ENCODE measurements around the gene RHEX. TPM values are rescaled to one million over a fixed set of nuclear protein-coding genes. Genes with fewer than 3 reads are reported as not detected.

Gene RHEX
- polyA plus RNA-seq, 1 donor: 0.45 TPM

GRCh38 chr1:206074839-206075238 is 21.9 kb downstream of the RHEX start:
- Histone ChIP-seq H3K9me3 (ENCODE audit: control insufficient read depth, low read depth, low read length) (no peaks in the 10 kb centered on the region), H3K36me3 (ENCODE audit: control insufficient read depth, insufficient read depth, low read length) (no peaks in the 10 kb centered on the region), H3K27me3 (ENCODE audit: control insufficient read depth, insufficient read depth, low read length) (no peaks in the 10 kb centered on the region), H3K27ac (ENCODE audit: low read length) (no peak overlapping the region), H3K4me1 (ENCODE audit: control insufficient read depth, insufficient read depth, low read length) (no peaks in the 10 kb centered on the region), H3K4me3 (ENCODE audit: low read length) (no peak overlapping the region)
- WGBS (ENCODE audit: insufficient coverage, low lambda C conversion rate): no CpG with 5 or more reads among the region's 3 CpGs
- DNase-seq: no peak

GRCh38 chr1:206075786-206076755 is 23.1 kb downstream of the RHEX start:
- no CpG with 5 or more reads among the region's 11 CpGs for WGBS (ENCODE audit: insufficient coverage, low lambda C conversion rate)
- Histone ChIP-seq H3K4me1 (ENCODE audit: control insufficient read depth, insufficient read depth, low read length) (no peaks in the 10 kb centered on the region), H3K9me3 (ENCODE audit: control insufficient read depth, low read depth, low read length) (no peaks in the 10 kb centered on the region), H3K27ac (ENCODE audit: low read length) (no peak overlapping the region), H3K27me3 (ENCODE audit: control insufficient read depth, insufficient read depth, low read length) (no peaks in the 10 kb centered on the region), H3K4me3 (ENCODE audit: low read length) (no peak overlapping the region), H3K36me3 (ENCODE audit: control insufficient read depth, insufficient read depth, low read length) (no peaks in the 10 kb centered on the region)
- DNase-seq: no peak

GRCh38 chr1:206079135-206079534 is 26.2 kb downstream of the RHEX start:
- no CpG with 5 or more reads among the region's 1 CpG for WGBS (ENCODE audit: insufficient coverage, low lambda C conversion rate)
- no peak overlapping the region for H3K27ac ChIP-seq (ENCODE audit: low read length)
- no peaks in the 10 kb centered on the region for H3K27me3 ChIP-seq (ENCODE audit: control insufficient read depth, insufficient read depth, low read length)
- H3K9me3 ChIP-seq (ENCODE audit: control insufficient read depth, low read depth, low read length): no peaks in the 10 kb centered on the region
- no peaks in the 10 kb centered on the region for H3K4me1 ChIP-seq (ENCODE audit: control insufficient read depth, insufficient read depth, low read length)
- no peaks in the 10 kb centered on the region for H3K36me3 ChIP-seq (ENCODE audit: control insufficient read depth, insufficient read depth, low read length)
- peak in 1 of 2 donors; percentile 38 for DNase-seq
- H3K4me3 ChIP-seq (ENCODE audit: low read length): no peak overlapping the region

GRCh38 chr1:206080026-206080820 is 27.2 kb downstream of the RHEX start:
- WGBS (ENCODE audit: insufficient coverage, low lambda C conversion rate): no CpG with 5 or more reads among the region's 8 CpGs
- Histone ChIP-seq H3K4me1 (ENCODE audit: control insufficient read depth, insufficient read depth, low read length) (no peaks in the 10 kb centered on the region), H3K27ac (ENCODE audit: low read length) (no peak overlapping the region), H3K36me3 (ENCODE audit: control insufficient read depth, insufficient read depth, low read length) (no peaks in the 10 kb centered on the region), H3K4me3 (ENCODE audit: low read length) (no peak overlapping the region), H3K27me3 (ENCODE audit: control insufficient read depth, insufficient read depth, low read length) (no peaks in the 10 kb centered on the region), H3K9me3 (ENCODE audit: control insufficient read depth, low read depth, low read length) (no peaks in the 10 kb centered on the region)
- DNase-seq: no peak

DNA sequence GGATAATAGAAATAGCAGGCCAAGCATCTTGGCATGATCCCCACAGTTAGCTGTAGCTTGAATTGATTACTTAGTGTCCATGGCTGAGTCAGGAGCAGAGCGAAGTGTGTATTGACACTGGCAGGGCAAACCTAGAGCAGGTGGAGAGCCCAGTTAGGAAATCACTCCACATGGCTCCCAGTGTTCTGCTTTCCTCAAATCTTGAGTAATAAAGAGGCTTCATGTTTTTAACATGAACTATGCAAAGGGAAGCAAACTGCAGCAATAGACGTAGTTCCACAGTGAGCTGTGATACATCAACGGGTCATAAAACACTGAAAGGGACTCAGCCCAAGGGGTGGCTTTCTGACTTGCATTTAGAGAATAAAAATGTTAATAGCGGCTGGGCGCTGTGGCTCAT is 28.9 kb downstream of the RHEX start:
- Histone ChIP-seq H3K27ac (ENCODE audit: low read length) (no peak overlapping the region), H3K9me3 (ENCODE audit: control insufficient read depth, low read depth, low read length) (no peaks in the 10 kb centered on the region), H3K36me3 (ENCODE audit: control insufficient read depth, insufficient read depth, low read length) (no peaks in the 10 kb centered on the region), H3K4me3 (ENCODE audit: low read length) (no peak overlapping the region), H3K4me1 (ENCODE audit: control insufficient read depth, insufficient read depth, low read length) (no peaks in the 10 kb centered on the region), H3K27me3 (ENCODE audit: control insufficient read depth, insufficient read depth, low read length) (no peaks in the 10 kb centered on the region)
- 80% methylated on average over 2 of the region's 5 CpGs for WGBS (ENCODE audit: insufficient coverage, low lambda C conversion rate)
- DNase-seq: no peak

DNA sequence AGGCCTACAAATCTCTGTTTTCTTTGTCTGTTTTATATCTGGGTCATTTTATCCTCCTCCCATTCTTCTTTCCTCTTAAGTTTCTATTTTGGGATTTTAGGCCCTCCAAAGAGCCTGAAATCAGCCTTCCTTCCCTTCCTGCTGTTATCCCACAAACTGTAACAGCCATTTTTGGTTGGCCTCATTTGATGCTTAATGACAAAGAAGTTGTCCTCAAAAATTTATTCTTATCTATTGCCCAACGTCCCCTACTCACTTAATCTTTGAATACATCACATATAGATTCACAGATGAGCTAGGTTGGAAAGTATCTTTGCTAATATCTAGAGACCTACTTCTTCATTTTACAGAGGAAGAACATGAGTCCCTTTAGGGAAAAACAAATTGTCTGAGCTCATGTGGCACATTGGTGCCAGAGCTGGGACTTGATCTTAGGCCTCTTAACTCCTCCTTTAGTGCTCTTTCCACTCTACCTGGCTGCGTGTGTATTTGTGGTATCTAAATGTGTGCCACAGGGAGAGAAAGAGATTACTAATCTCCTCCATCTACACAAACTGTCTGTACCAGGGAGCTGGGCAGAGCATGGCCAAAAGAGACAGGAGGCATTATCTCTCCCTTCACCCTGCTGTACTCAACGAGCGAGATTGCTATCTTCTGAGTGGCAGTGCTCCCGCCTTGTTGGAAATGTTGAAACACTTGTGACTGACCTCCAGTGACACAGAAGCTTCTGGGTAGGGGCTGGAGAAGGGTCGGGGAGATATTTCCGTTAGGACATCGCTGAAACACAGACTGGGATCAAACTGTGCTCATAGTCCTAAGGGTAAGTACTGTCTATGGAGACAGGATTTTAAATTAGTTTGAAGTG is 30.1 kb downstream of the RHEX start:
- WGBS (ENCODE audit: insufficient coverage, low lambda C conversion rate): no CpG with 5 or more reads among the region's 8 CpGs

GRCh38 chr1:206083750-206084149 is 30.8 kb downstream of the RHEX start:
- Histone ChIP-seq H3K36me3 (ENCODE audit: control insufficient read depth, insufficient read depth, low read length) (no peaks in the 10 kb centered on the region), H3K27me3 (ENCODE audit: control insufficient read depth, insufficient read depth, low read length) (no peaks in the 10 kb centered on the region), H3K4me1 (ENCODE audit: control insufficient read depth, insufficient read depth, low read length) (no peaks in the 10 kb centered on the region), H3K27ac (ENCODE audit: low read length) (no peak overlapping the region), H3K9me3 (ENCODE audit: control insufficient read depth, low read depth, low read length) (no peaks in the 10 kb centered on the region), H3K4me3 (ENCODE audit: low read length) (no peak overlapping the region)
- no peak for DNase-seq
- WGBS (ENCODE audit: insufficient coverage, low lambda C conversion rate): no CpG with 5 or more reads among the region's 2 CpGs

More for the DNA sequence above, 30.1 kb downstream of the RHEX start:
- Histone ChIP-seq H3K4me1 (ENCODE audit: control insufficient read depth, insufficient read depth, low read length) (no peaks in the 10 kb centered on the region), H3K27ac (ENCODE audit: low read length) (no peak overlapping the region), H3K27me3 (ENCODE audit: control insufficient read depth, insufficient read depth, low read length) (no peaks in the 10 kb centered on the region), H3K9me3 (ENCODE audit: control insufficient read depth, low read depth, low read length) (no peaks in the 10 kb centered on the region), H3K4me3 (ENCODE audit: low read length) (no peak overlapping the region), H3K36me3 (ENCODE audit: control insufficient read depth, insufficient read depth, low read length) (no peaks in the 10 kb centered on the region)
- DNase-seq: no peak

GRCh38 chr1:206087091-206087490 is 34.1 kb downstream of the RHEX start:
- Histone ChIP-seq H3K4me3 (ENCODE audit: low read length) (no peak overlapping the region), H3K27me3 (ENCODE audit: control insufficient read depth, insufficient read depth, low read length) (no peaks in the 10 kb centered on the region), H3K4me1 (ENCODE audit: control insufficient read depth, insufficient read depth, low read length) (no peaks in the 10 kb centered on the region), H3K27ac (ENCODE audit: low read length) (no peak overlapping the region), H3K36me3 (ENCODE audit: control insufficient read depth, insufficient read depth, low read length) (no peaks in the 10 kb centered on the region), H3K9me3 (ENCODE audit: control insufficient read depth, low read depth, low read length) (no peaks in the 10 kb centered on the region)
- no CpG with 5 or more reads among the region's 3 CpGs for WGBS (ENCODE audit: insufficient coverage, low lambda C conversion rate)
- DNase-seq: no peak

GRCh38 chr1:206089341-206089740 is 36.4 kb downstream of the RHEX start:
- Histone ChIP-seq H3K36me3 (ENCODE audit: control insufficient read depth, insufficient read depth, low read length) (no peaks in the 10 kb centered on the region), H3K4me3 (ENCODE audit: low read length) (no peak overlapping the region), H3K27ac (ENCODE audit: low read length) (no peak overlapping the region), H3K27me3 (ENCODE audit: control insufficient read depth, insufficient read depth, low read length) (no peaks in the 10 kb centered on the region), H3K9me3 (ENCODE audit: control insufficient read depth, low read depth, low read length) (no peaks in the 10 kb centered on the region), H3K4me1 (ENCODE audit: control insufficient read depth, insufficient read depth, low read length) (no peaks in the 10 kb centered on the region)
- DNase-seq: no peak
- WGBS (ENCODE audit: insufficient coverage, low lambda C conversion rate): 71% methylated on average over 3 of the region's 3 CpGs

GRCh38 chr1:206094024-206094423 is 41.1 kb downstream of the RHEX start:
- no peak overlapping the region for H3K27ac ChIP-seq (ENCODE audit: low read length)
- H3K4me3 ChIP-seq (ENCODE audit: low read length): no peak overlapping the region
- no peaks in the 10 kb centered on the region for H3K27me3 ChIP-seq (ENCODE audit: control insufficient read depth, insufficient read depth, low read length)
- H3K36me3 ChIP-seq (ENCODE audit: control insufficient read depth, insufficient read depth, low read length): no peaks in the 10 kb centered on the region
- no peak for DNase-seq
- no CpG with 5 or more reads among the region's 7 CpGs for WGBS (ENCODE audit: insufficient coverage, low lambda C conversion rate)
- H3K4me1 ChIP-seq (ENCODE audit: control insufficient read depth, insufficient read depth, low read length): no peaks in the 10 kb centered on the region
- no peaks in the 10 kb centered on the region for H3K9me3 ChIP-seq (ENCODE audit: control insufficient read depth, low read depth, low read length)

Measured in large intestine (tissue), 3 donors.